Measurements from ENCODE around the gene FBXO5.

Gene FBXO5

GRCh38 chr6:152948150-152948768 lies 34.6 kb downstream of the FBXO5 start:
- no peak for DNase-seq

- no peak for DNase-seq
Observed at GRCh38 chr6:152946995-152947394, 35.8 kb downstream of the FBXO5 start.

- DNase-seq, result no peak
Observed at GRCh38 chr6:152946484-152946883, 36.4 kb downstream of the FBXO5 start.

GRCh38 chr6:152943260-152943897 lies 39.5 kb downstream of the FBXO5 start:
- DNase-seq, result no peak

- no peak for DNase-seq
Observed at GRCh38 chr6:152942319-152942869, 40.4 kb downstream of the FBXO5 start.

GRCh38 chr6:152941746-152942145 lies 41.1 kb downstream of the FBXO5 start:
- DNase-seq, result no peak

- no peak for DNase-seq
Observed at GRCh38 chr6:152932865-152933264, 50.0 kb downstream of the FBXO5 start.

GRCh38 chr6:152922706-152923105 lies 60.1 kb downstream of the FBXO5 start:
- DNase-seq, result no peak
